ENCODE results near the gene DVL1. TPM values are rescaled to one million over a fixed set of nuclear protein-coding genes. Genes with fewer than 3 reads are reported as not detected.

Gene DVL1
- total and polyA plus RNA-seq, 2 of the 13 experiments (the other 11 are each of a cell fraction or from before 2014, with no cell fraction given): 30.8 to 60.4 TPM

DNA sequence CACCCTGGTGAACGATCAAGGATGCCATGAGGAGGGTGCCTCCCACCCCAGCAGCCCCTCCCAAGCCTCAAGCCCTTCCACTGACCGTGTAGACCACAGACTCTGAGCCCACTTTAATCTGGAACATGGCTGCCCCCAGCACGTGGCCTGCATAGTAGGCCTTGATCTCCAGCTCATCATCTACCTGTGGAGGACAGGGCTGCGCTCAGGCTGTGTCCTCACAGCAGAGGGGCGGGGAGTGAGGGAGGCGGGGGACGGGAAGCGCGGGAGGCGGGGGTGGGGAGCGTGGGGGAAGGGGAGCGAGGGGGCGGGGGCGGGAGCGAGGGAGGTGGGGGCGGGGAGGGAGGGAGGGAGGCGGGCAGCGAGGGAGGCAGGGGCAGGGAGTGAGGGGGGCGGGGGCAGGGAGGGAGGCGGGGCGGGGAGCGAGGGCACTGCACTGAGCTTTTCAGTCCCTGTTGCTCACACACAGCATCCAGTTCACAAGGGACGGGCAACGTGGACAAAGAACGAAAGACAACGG is 33.7 kb downstream of the DVL1 start (continued):
- TF ChIP-seq RFXANK (CRISPR knock-in tag; IDR thresholded peaks at IDR 0.05) (no peak), ELF4 (CRISPR knock-in tag; IDR thresholded peaks at IDR 0.05; ENCODE audit: borderline replicate concordance) (no peak), ZNF224 (CRISPR knock-in tag; IDR thresholded peaks at IDR 0.05) (no peak), ZNF781 (CRISPR knock-in tag; IDR thresholded peaks at IDR 0.05; ENCODE audit: borderline replicate concordance, not compliant biosample characterization) (no peak), ZSCAN12 (CRISPR knock-in tag; IDR thresholded peaks at IDR 0.05) (no peak), TOPORS (CRISPR knock-in tag; IDR thresholded peaks at IDR 0.05) (no peak)

DNA sequence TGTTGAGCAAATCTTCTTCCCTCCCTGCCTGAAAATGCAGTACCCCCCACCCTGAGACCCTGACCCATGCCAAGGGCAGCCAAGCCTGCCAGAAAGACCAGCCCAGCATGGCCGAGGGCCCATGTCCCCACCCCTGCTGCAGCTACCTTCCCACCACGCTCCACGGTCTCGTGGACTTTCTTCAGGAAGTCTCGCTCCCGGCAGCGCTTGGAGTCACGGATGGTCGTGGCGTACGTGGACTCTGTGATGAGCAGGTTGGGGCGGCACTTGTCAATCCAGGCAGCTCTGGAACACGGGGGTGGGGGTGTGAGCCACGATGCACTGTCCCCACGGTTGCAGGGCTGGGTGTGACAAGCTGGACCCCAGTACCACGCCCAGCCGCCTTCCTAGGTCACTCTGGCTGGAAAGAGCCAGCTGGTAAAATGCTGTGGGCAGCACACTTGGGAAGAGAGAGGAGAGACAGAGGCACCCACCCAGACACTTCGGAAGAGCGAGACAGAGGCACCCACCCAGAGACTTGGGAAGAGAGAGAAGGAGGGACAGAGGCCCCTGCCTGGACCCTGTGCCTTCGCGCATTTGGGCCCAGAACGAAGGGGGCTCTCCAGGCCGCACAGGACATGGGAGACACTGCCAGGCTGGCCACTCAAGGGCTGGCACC is 34.4 kb downstream of the DVL1 start:
- POLR2A ChIA-PET: interaction anchor here (0.9 kb wide), 1 partner anchor 10 kb away, joined by 3 read pairs; no protein-coding TSS in a partner anchor
- Histone ChIP-seq H3K27me3 (ENCODE audit: control insufficient read depth in 1 of 2, insufficient read depth in 2 of 2, low read length in 2 of 2) (no peaks in the 10 kb centered on the region), H2AFZ (ENCODE audit: low read length) (no peak overlapping the region), H3K36me3 (replicated peaks in 1 of 2; ENCODE audit: control insufficient read depth in 1 of 2, insufficient read depth in 2 of 2, low read length in 2 of 2) (peaks cover 18 to 62% of the 10 kb centered on the region in 2 experiments; a peak in 4 of 5 replicates), H3K9me3 (ENCODE audit: low read length) (no peaks in the 10 kb centered on the region), H3K79me2 (ENCODE audit: insufficient read depth, low read length) (peaks cover 3% of the 10 kb centered on the region), H3K4me3 (replicated peaks in 1 of 3; ENCODE audit: insufficient read depth in 1 of 3, low read depth in 2 of 3, low read length in 3 of 3) (no peak overlapping the region), H3K27ac (ENCODE audit: extremely low read length, insufficient read depth, low read length) (no peak overlapping the region), H4K20me1 (ENCODE audit: insufficient read depth, low read length) (peaks cover 5% of the 10 kb centered on the region; the same call in 1 of the 2 replicates), H3K9ac (ENCODE audit: insufficient read depth, low read depth, low read length) (no peak overlapping the region), H3K4me1 (ENCODE audit: insufficient read depth, low read length) (peaks cover 13% of the 10 kb centered on the region), H3K4me2 (ENCODE audit: low read depth, low read length) (no peak overlapping the region)
- FAIRE-seq: no peak
- ATAC-seq: no peak
- in situ Hi-C loops (cut with HindIII; ENCODE audit: extremely low pct_ligation_motif_present, low pct_unique_long_range_greater_than_20kb): no loop called here
- 96% methylated on average over 22 of the region's 23 CpGs for WGBS (ENCODE audit: low lambda C conversion rate)
- DNase-seq (ENCODE audit: low spot score): no peak
- CTCF ChIA-PET (ENCODE audit: low intra/inter-chr PET ratio, low total read pairs): no interaction called here
- intact Hi-C loops (cut with micrococcal nuclease; ENCODE audit: unreplicated experiment): no loop called here
- TF ChIP-seq AGO2 (optimal IDR thresholded peaks at IDR 0.05; ENCODE audit: low read depth, low read length): peak; percentile 58
- TF ChIP-seq, protein P1, sequence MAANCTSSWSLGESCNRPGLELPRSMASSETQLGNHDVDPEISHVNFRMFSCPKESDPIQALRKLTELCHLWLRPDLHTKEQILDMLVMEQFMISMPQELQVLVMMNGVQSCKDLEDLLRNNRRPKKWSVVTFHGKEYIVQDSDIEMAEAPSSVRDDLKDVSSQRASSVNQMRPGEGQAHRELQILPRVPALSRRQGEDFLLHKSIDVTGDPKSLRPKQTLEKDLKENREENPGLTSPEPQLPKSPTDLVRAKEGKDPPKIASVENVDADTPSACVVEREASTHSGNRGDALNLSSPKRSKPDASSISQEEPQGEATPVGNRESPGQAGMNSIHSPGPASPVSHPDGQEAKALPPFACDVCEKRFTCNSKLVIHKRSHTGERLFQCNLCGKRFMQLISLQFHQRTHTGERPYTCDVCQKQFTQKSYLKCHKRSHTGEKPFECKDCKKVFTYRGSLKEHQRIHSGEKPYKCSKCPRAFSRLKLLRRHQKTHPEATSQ (CRISPR knock-in tag; IDR thresholded peaks at IDR 0.05; ENCODE audit: borderline replicate concordance): no peak
- TF ChIP-seq POLR2G (IDR thresholded peaks at IDR 0.05; ENCODE audit: low read depth, low read length): peak; percentile 44; the same call in 1 of the 2 replicates
- TF ChIP-seq MEIS1 (CRISPR knock-in tag; IDR thresholded peaks at IDR 0.05; ENCODE audit: borderline replicate concordance): no peak
- TF ChIP-seq CCAR2 (optimal IDR thresholded peaks at IDR 0.05; ENCODE audit: low read depth, low read length): no peak
- TF ChIP-seq, protein P2, sequence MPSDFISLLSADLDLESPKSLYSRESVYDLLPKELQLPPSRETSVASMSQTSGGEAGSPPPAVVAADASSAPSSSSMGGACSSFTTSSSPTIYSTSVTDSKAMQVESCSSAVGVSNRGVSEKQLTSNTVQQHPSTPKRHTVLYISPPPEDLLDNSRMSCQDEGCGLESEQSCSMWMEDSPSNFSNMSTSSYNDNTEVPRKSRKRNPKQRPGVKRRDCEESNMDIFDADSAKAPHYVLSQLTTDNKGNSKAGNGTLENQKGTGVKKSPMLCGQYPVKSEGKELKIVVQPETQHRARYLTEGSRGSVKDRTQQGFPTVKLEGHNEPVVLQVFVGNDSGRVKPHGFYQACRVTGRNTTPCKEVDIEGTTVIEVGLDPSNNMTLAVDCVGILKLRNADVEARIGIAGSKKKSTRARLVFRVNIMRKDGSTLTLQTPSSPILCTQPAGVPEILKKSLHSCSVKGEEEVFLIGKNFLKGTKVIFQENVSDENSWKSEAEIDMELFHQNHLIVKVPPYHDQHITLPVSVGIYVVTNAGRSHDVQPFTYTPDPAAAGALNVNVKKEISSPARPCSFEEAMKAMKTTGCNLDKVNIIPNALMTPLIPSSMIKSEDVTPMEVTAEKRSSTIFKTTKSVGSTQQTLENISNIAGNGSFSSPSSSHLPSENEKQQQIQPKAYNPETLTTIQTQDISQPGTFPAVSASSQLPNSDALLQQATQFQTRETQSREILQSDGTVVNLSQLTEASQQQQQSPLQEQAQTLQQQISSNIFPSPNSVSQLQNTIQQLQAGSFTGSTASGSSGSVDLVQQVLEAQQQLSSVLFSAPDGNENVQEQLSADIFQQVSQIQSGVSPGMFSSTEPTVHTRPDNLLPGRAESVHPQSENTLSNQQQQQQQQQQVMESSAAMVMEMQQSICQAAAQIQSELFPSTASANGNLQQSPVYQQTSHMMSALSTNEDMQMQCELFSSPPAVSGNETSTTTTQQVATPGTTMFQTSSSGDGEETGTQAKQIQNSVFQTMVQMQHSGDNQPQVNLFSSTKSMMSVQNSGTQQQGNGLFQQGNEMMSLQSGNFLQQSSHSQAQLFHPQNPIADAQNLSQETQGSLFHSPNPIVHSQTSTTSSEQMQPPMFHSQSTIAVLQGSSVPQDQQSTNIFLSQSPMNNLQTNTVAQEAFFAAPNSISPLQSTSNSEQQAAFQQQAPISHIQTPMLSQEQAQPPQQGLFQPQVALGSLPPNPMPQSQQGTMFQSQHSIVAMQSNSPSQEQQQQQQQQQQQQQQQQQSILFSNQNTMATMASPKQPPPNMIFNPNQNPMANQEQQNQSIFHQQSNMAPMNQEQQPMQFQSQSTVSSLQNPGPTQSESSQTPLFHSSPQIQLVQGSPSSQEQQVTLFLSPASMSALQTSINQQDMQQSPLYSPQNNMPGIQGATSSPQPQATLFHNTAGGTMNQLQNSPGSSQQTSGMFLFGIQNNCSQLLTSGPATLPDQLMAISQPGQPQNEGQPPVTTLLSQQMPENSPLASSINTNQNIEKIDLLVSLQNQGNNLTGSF (CRISPR knock-in tag; IDR thresholded peaks at IDR 0.05): no peak
- TF ChIP-seq, protein P3, sequence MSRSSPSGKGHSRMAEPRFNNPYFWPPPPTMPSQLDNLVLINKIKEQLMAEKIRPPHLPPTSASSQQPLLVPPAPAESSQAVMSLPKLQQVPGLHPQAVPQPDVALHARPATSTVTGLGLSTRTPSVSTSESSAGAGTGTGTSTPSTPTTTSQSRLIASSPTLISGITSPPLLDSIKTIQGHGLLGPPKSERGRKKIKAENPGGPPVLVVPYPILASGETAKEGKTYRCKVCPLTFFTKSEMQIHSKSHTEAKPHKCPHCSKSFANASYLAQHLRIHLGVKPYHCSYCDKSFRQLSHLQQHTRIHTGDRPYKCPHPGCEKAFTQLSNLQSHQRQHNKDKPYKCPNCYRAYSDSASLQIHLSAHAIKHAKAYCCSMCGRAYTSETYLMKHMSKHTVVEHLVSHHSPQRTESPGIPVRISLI (CRISPR knock-in tag; IDR thresholded peaks at IDR 0.05; ENCODE audit: borderline replicate concordance): no peak
- no TSS peak for BruUV-seq (replicated peaks)

Data from HepG2 (cell line).